SK-N-SH (cell line): ENCODE data around the gene ACOT8. TPM values are rescaled to one million over a fixed set of nuclear protein-coding genes. Genes with fewer than 3 reads are reported as not detected.

Source experiments
- CTCF ChIA-PET: fragments of 300-600, 350-600 bp; formaldehyde crosslinking; extraction: SDS; loops from one replicate; lab custom pipeline; 2021; lab: Yijun Ruan, JAX
- POLR2A ChIA-PET: fragments of 350-600 bp; sonication (Branson Sonifier 250); formaldehyde crosslinking; extraction: SDS; loops from one replicate; lab custom pipeline; 2020; ENCODE audit warnings: antibody characterized with exemption, inconsistent platforms; lab: Yijun Ruan, JAX
- DNase-seq: peaks from one replicate; pipeline ENCODE4 v3.0.0; 2012
- H2AFZ ChIP-seq: fragments of 200-600 bp; sonication (generic); 2 replicates; pipeline ENCODE4 v1.8.1; 2016; ENCODE audit warnings: antibody characterized with exemption, mild to moderate bottlenecking, low read depth
- H3F3A ChIP-seq: fragments of 200-600 bp; sonication (generic); replicated peaks from 2 replicates; pipeline ENCODE3; 2016; ENCODE audit warnings: antibody characterized with exemption, mild to moderate bottlenecking; ENCODE audit not compliant: insufficient read depth
- H3K27ac ChIP-seq, 2 experiments: fragments of 200-500 bp in 1 of 2; fragments of 200-600 bp in 1 of 2; sonication (Bioruptor generic) in 1 of 2; sonication (generic), shearing (Covaris generic) in 1 of 2; 2 replicates each; pipeline versions ENCODE4 v1.5.1 to v1.6.1; 2014 to 2016; ENCODE audit warnings: low read depth in 2 of 2, inconsistent platforms in 1 of 2, low read length in 1 of 2, mild to moderate bottlenecking in 1 of 2, mixed read lengths in 1 of 2
- H3K27me3 ChIP-seq: fragments of 200-600 bp; sonication (generic), shearing (Covaris generic); 2 replicates; pipeline ENCODE4 v1.6.1; 2016; ENCODE audit warnings: mixed run types; ENCODE audit not compliant: insufficient read depth
- H3K36me3 ChIP-seq, 2 experiments: fragments of 200-500 bp in 1 of 2; fragments of 200-600 bp in 1 of 2; sonication (Bioruptor generic) in 1 of 2; sonication (generic) in 1 of 2; replicated peaks in 1 of 2; 2 replicates each; pipeline versions ENCODE3 to v1.5.1; 2014 to 2016; ENCODE audit warnings: low read length in 1 of 2, mild to moderate bottlenecking in 1 of 2; ENCODE audit not compliant: insufficient read depth in 2 of 2, control insufficient read depth in 1 of 2
- H3K4me1 ChIP-seq, 2 experiments: fragments of 200-500 bp in 1 of 2; fragments of 200-600 bp in 1 of 2; sonication (Bioruptor generic) in 1 of 2; sonication (generic), shearing (Covaris generic) in 1 of 2; 2 replicates each; pipeline versions ENCODE4 v1.5.1 to v1.6.1; 2014 to 2016; ENCODE audit warnings: low read depth in 1 of 2, low read length in 1 of 2, mixed run types in 1 of 2; ENCODE audit not compliant: insufficient read depth in 2 of 2, control insufficient read depth in 1 of 2
- H3K4me2 ChIP-seq: fragments of 200-600 bp; sonication (generic), shearing (Covaris generic); 2 replicates; pipeline ENCODE4 v1.6.1; 2017; ENCODE audit warnings: mixed run types
- H3K4me3 ChIP-seq, 2 experiments: fragments of 200-500 bp in 1 of 2; fragments of 200-600 bp in 1 of 2; sonication (Bioruptor generic) in 1 of 2; sonication (generic), shearing (Covaris generic) in 1 of 2; 2 replicates each; pipeline versions ENCODE4 v1.5.1 to v1.8.1; 2014 to 2016; ENCODE audit warnings: low read depth in 2 of 2, inconsistent platforms in 1 of 2, low read length in 1 of 2, mild to moderate bottlenecking in 1 of 2, mixed read lengths in 1 of 2, moderate library complexity in 1 of 2
- H3K79me2 ChIP-seq: fragments of 200-600 bp; sonication (generic); 2 replicates; pipeline ENCODE4 v1.8.1; 2017; ENCODE audit warnings: mild to moderate bottlenecking; ENCODE audit not compliant: insufficient read depth
- H3K9ac ChIP-seq: fragments of 200-600 bp; sonication (generic); 2 replicates; pipeline ENCODE4 v1.6.1; 2017; ENCODE audit warnings: mixed run types
- H3K9me2 ChIP-seq: fragments of 200-600 bp; sonication (generic); 2 replicates; pipeline ENCODE4 v1.6.1; 2017; ENCODE audit warnings: mixed run types
- H3K9me3 ChIP-seq: fragments of 200-600 bp; sonication (generic); 2 replicates; pipeline ENCODE4 v1.6.1; 2017; ENCODE audit warnings: mixed run types, mild to moderate bottlenecking, moderate library complexity
- H4K20me1 ChIP-seq: fragments of 200-600 bp; sonication (generic); 2 replicates; pipeline ENCODE4 v1.6.1; 2017; ENCODE audit warnings: mild to moderate bottlenecking, mixed run types; ENCODE audit not compliant: insufficient read depth
- CTCF ChIP-seq: fragments of 200-600 bp; sonication (generic); IDR thresholded peaks from 2 replicates; pipeline ENCODE4 v1.6.1; 2017; ENCODE audit warnings: antibody characterized with exemption, mild to moderate bottlenecking, moderate library complexity
- ELF1 ChIP-seq: IDR thresholded peaks from 2 replicates; pipeline ENCODE4 v1.4.0; 2012
- EP300 ChIP-seq, 2 experiments: IDR thresholded peaks; 2 replicates each; pipeline versions ENCODE4 v1.4.0 to v1.6.1; 2012; ENCODE audit warnings: borderline replicate concordance in 1 of 2, low read depth in 1 of 2, low read length in 1 of 2
- FOXJ3 ChIP-seq: sonication (generic); formaldehyde crosslinking; IDR thresholded peaks from 2 replicates; pipeline ENCODE4 v1.5.1; 2020; ENCODE audit warnings: mild to moderate bottlenecking, missing genetic modification reagents
- IRF3 ChIP-seq: fragments of 150-350 bp; IDR thresholded peaks from 2 replicates; pipeline ENCODE4 v1.6.1; 2016; ENCODE audit warnings: mild to moderate bottlenecking, low read depth, low read length
- MXI1 ChIP-seq: IDR thresholded peaks from 2 replicates; pipeline ENCODE4 v1.6.1; 2012; ENCODE audit warnings: mild to moderate bottlenecking, low read depth, low read length, improper control_type of control experiment
- NRF1 ChIP-seq: IDR thresholded peaks from 2 replicates; pipeline ENCODE4 v1.6.1; 2012; ENCODE audit warnings: low read depth, mild to moderate bottlenecking, low read length
- POLR2AphosphoS5 ChIP-seq: IDR thresholded peaks from 2 replicates; pipeline ENCODE4 v1.6.1; 2012; ENCODE audit warnings: low read depth, low read length
- RAD21 ChIP-seq: IDR thresholded peaks from 2 replicates; pipeline ENCODE4 v1.6.1; 2012; ENCODE audit warnings: mild to moderate bottlenecking, low read length
- RCOR1 ChIP-seq: fragments of 150-350 bp; IDR thresholded peaks from 2 replicates; pipeline ENCODE4 v1.6.1; 2017; ENCODE audit warnings: antibody characterized with exemption, low read length
- RFX5 ChIP-seq: IDR thresholded peaks from 2 replicates; pipeline ENCODE4 v1.6.1; 2012; ENCODE audit warnings: mild to moderate bottlenecking, improper control_type of control experiment, low read length
- RXRA ChIP-seq: IDR thresholded peaks from 2 replicates; pipeline ENCODE4 v1.4.0; 2012; ENCODE audit warnings: low read depth, mild to moderate bottlenecking, borderline replicate concordance
- TAF1 ChIP-seq: IDR thresholded peaks from 2 replicates; pipeline ENCODE4 v1.6.1; 2012; ENCODE audit warnings: low read depth, mild to moderate bottlenecking, low read length, moderate library complexity, borderline replicate concordance
- USF2 ChIP-seq: fragments of 150-350 bp; IDR thresholded peaks from 2 replicates; pipeline ENCODE4 v1.6.1; 2017; ENCODE audit warnings: antibody characterized with exemption, low read length, low read depth, borderline replicate concordance
- YY1 ChIP-seq: IDR thresholded peaks from 2 replicates; pipeline ENCODE4 v1.4.0; 2012; ENCODE audit warnings: low read depth, mild to moderate bottlenecking
- ZBTB33 ChIP-seq: IDR thresholded peaks from 2 replicates; pipeline ENCODE4 v1.4.0; 2012; ENCODE audit warnings: low read depth, borderline replicate concordance
- WGBS: methylation state at CpG from one replicate; pipeline ENCODE4 v1.1.6; 2017; ENCODE audit warnings: low lambda C conversion rate; 5-methylcytosine and 5-hydroxymethylcytosine counted together
- polyA plus RNA-seq, 3 experiments: library from polyadenylated mRNA; depleted of rRNA; stranded (reverse); fragments of >200 nt; gene quantifications; 2 replicates each; pipeline ENCODE4 v1.2.3, GENCODE V29; 2012

The ACOT8 gene
- polyA plus RNA-seq, 1 of the 3 experiments (the other 2 are of a cell fraction) = 48.4 TPM

GRCh38 chr20:45812157-45813005 is 44.8 kb downstream of the ACOT8 start, which contains the start of gene UBE2C (continued):
- TF ChIP-seq TAF1 (peak; percentile 68; the same call in 1 of the 2 replicates), RAD21 (no peak), CTCF (no peak), YY1 (no peak), FOXJ3 (CRISPR knock-in tag) (no peak), ELF1 (0 out of 2 replicates have a peak, but pooled peaks have one; percentile 33), ZBTB33 (no peak), RCOR1 (0 out of 2 replicates have a peak, but pooled peaks have one; percentile 20), POLR2AphosphoS5 (peak; percentile 64)
- TF ChIP-seq, all 33 proteins: peak for 17

GRCh38 chr20:45810191-45810970 is 46.8 kb downstream of the ACOT8 start:
- Histone ChIP-seq H3K27ac (no peak overlapping the region), H3K27me3 (no peaks in the 10 kb centered on the region), H3K36me3 (peaks cover 36 to 41% of the 10 kb centered on the region in 2 experiments), H3K4me1 (peaks cover 0 to 11% of the 10 kb centered on the region in 2 experiments; a peak in 1 of 4 replicates), H3K9me3 (no peaks in the 10 kb centered on the region), H2AFZ (no peak overlapping the region), H3K4me2 (no peak overlapping the region), H3F3A (peaks cover 4% of the 10 kb centered on the region), H3K9me2 (no peaks in the 10 kb centered on the region), H4K20me1 (no peaks in the 10 kb centered on the region), H3K9ac (no peak overlapping the region), H3K4me3 (no peak overlapping the region), H3K79me2 (peaks cover 28% of the 10 kb centered on the region)
- ChIA-PET CTCF (interaction anchor here (2.1 kb wide), 1 partner anchor 11 kb away, joined by 19 read pairs; no protein-coding TSS in a partner anchor), POLR2A (no interaction called here)
- over 99% methylated on average over 8 of the region's 8 CpGs for WGBS
- DNase-seq = no peak
- TF ChIP-seq YY1 (no peak), USF2 (no peak), RCOR1 (no peak), EP300 (IDR thresholded peaks at IDR 0.05; ENCODE audit: borderline replicate concordance in 1 of 2, low read depth in 1 of 2, low read length in 1 of 2) (no peak), MXI1 (no peak), NRF1 (no peak), CTCF (no peak), IRF3 (no peak), RAD21 (no peak), RXRA (no peak), TAF1 (no peak), ZBTB33 (no peak), RFX5 (no peak)
